HFF-Myc (cell line): ENCODE data around the gene PMPCA.

Source experiments
- DNase-seq: peaks from one replicate; pipeline ENCODE4 v3.0.0-alpha.2; 2011; ENCODE audit warnings: low read depth; ENCODE audit errors: extremely low read depth
- H3K4me3 ChIP-seq: replicated peaks from 2 replicates; pipeline ENCODE4 v1.5.1; 2011; ENCODE audit warnings: low read depth, mild to moderate bottlenecking, control low read depth, low read length
- TF ChIP-seq, protein P1 (sequence below): IDR thresholded peaks from 2 replicates; pipeline ENCODE4 v1.5.1; 2012; ENCODE audit warnings: mild to moderate bottlenecking, low read depth, low read length, control low read depth; ENCODE audit errors: missing control alignments

Gene PMPCA

DNA sequence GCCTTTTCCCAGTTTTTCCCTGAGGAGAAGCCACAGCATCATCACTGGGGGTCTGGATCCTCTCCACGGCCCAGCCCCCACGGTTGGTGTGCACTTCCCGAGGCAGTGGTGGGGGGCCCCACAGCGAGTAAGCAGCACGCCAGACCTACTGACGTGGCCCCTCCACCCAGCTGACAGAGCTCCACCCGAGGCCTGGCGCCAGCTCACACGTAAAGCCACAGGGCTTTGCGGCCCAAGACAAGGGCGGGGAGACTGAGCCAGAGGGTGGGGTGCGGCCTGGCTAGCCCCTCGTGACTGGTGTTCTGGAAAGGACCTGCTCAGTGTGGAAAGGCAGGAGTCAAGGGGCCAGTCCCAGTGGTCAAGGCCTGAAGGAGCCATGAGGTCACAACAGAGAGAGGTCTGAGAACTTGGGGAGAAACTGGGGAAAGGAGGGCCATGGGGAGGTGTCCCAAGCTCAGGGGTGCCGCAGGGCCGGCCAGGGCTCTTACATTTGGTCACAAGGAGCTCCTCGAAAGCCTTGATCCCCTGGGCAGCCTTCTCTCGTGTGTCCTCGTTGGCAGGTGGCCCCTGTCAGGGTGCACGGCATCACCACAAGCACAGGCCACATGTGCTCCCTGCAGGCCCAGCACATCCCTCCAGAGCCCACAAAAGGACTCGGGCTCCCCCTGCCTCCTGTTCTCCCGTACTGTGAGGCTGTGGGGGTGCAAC, 16.0 kb upstream of the PMPCA start:
- no peak for DNase-seq
- TF ChIP-seq, protein P1, sequence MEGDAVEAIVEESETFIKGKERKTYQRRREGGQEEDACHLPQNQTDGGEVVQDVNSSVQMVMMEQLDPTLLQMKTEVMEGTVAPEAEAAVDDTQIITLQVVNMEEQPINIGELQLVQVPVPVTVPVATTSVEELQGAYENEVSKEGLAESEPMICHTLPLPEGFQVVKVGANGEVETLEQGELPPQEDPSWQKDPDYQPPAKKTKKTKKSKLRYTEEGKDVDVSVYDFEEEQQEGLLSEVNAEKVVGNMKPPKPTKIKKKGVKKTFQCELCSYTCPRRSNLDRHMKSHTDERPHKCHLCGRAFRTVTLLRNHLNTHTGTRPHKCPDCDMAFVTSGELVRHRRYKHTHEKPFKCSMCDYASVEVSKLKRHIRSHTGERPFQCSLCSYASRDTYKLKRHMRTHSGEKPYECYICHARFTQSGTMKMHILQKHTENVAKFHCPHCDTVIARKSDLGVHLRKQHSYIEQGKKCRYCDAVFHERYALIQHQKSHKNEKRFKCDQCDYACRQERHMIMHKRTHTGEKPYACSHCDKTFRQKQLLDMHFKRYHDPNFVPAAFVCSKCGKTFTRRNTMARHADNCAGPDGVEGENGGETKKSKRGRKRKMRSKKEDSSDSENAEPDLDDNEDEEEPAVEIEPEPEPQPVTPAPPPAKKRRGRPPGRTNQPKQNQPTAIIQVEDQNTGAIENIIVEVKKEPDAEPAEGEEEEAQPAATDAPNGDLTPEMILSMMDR = no peak
- no peak overlapping the region for H3K4me3 ChIP-seq

DNA sequence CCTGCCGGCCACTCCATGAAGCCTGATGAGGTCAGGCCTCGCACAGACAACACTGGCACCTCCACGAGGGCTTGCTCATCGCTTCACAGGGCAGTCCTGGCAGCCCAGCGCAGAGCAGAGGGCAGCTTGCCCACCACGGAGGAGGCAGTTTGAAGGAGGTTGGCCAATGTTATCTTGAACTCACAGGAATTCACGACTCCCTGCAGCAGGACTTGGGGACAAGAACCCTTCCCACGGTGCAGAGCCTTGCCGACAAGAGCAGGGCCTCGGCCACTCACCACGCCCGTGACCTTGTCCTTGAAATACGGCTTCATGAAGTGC, 15.5 kb upstream of the PMPCA start:
- TF ChIP-seq, protein P1 = no peak
- no peak overlapping the region for H3K4me3 ChIP-seq
- DNase-seq = no peak

DNA sequence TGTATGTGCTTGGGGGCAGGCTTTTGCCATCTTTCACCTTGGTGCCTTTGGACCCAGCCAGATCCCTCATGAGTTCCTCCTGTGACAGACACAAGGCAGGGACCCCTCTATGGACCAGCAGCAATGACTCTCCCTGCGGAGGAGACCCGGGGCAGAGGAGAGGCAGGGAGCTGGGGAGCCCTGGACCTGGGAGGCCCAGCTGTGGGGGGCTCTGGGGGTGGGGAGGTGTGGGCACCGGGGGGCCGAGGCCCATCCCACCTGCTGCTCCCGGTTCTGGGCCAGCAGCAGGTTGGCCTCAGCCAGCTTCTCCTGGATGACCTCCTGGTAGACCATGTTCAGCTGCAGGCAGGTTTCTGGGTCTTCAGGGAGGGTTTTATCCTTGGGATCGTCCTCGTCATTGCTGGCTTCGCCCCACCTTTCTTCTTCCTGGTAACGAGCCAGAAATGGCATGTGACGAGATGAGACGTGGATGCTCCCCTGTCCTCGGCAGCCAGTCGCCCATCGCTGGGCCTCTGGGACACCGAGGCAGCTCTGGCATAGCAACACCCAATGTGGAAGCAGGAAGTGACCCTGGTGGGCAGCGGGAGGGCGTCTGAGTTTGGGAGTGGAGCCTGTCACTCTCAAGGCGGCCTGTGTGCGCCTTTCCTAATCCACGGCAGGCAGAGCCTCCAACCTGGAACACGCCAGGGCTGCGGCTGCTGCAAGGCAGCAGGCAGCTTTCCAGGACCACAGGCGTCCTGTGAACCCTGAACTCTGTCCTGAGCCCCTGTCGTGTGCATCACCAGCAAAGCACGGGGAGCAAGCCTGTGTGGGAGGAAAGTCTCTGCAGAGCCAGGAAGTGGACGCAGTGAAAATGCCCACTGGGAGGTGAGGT, 14.9 kb upstream of the PMPCA start:
- no peak overlapping the region for H3K4me3 ChIP-seq
- TF ChIP-seq, protein P1 = no peak
- no peak for DNase-seq

DNA sequence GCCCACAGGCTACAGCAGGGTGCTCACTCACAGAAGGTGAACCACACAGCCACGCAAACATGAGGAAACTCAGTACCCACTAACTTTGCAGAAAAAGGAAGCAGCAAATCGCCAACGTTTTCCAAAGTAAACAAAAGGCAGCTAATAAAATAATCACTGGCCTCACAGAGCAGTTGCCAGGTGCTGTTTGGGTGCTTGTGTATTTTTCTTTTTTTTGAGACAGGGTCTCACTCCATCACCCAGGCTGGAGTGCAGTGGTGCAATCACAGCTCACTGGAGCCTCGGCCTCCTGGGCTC, 14.3 kb upstream of the PMPCA start:
- TF ChIP-seq, protein P1 = no peak
- H3K4me3 ChIP-seq = no peak overlapping the region
- no peak for DNase-seq

DNA sequence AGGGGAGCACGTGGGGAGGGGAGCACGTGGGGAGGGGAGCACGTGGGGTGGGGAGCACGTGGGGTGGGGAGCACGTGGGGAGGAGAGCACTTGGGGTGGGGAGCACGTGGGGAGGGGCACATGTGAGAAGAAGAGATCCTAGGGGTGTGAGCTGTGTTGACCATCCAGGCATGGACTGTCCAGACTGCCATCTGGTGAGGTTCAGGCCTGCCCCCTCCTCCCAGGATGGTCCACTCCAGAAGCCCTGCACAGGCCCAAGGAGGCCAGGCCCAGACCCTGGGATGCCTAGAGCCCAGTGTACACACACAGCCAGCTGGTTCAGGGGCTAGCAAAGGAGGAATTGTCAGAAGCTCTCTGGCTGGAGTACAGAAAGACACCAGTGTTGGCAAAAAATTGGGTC, 12.8 kb upstream of the PMPCA start:
- TF ChIP-seq, protein P1 = no peak
- DNase-seq = no peak
- no peak overlapping the region; the same call in 1 of the 2 replicates for H3K4me3 ChIP-seq

DNA sequence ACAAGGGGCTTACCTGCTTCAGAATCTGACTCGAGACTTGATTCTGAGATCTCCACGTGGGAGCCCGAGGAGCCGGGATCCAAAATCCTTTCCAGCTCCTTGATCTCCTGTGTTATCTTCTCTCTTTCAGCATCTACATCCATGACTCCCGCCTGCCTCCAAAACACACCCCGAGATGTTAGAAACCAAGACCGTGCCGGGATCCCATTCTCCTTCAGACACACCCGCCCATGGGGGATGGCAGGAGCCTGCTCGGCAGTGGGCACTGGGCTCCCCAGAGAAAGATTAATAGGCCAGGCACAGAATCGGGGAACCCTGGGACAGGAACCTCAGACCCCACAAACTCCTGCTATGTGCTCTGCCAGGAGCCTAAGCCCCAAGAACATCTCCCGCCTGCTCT, 12.2 kb upstream of the PMPCA start:
- DNase-seq = no peak
- peak overlapping the region; percentile 95 for H3K4me3 ChIP-seq
- TF ChIP-seq, protein P1 = no peak
